ENCODE results near the gene MAP2K5. TPM values are rescaled to one million over a fixed set of nuclear protein-coding genes. Genes with fewer than 3 reads are reported as not detected.

Gene MAP2K5
- polyA plus RNA-seq, 1 donor from 2014 or later, result 12.1 TPM

DNA sequence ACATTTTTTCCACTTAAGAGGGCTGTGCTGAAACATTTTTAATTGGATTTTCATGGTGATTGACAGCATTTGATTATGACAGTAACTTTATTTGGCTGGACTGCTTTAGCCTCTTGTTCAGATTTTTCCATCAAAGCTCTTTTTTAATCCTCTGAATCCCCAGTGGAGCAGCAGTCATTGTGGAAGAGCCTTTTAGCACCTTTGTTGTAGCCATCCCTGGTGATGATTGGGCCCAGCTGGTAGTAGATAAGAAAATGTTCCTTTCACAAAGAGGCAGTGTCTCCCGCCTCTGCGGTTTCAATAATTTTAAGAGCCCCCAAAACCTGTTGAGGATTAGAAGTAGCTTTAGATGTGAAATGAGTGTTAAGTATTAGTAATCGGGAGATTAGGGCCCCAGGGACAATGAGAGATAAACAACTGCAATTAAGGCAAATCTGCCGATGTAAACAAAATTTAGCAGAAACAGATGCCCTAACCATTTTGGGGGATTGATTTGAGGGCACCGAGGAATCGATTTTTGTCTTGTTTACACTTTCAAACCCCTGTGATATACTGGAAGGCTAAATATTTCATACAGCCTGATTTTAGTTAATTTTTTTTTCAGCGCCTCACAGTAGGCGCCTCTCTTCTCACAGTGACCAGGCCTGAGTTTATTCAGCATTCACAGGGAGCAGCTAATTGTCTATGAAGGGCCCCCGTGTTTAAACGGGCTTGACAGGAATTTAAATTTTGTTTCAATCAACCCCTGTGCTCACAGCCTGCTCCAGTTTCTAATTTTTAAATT lies 239.6 kb downstream of the MAP2K5 start:
- TF ChIP-seq EP300 (conservative IDR thresholded peaks at IDR 0.05; ENCODE audit: poor library complexity, severe bottlenecking), result no peak
- TF ChIP-seq POLR2AphosphoS5 (IDR thresholded peaks at IDR 0.05), result no peak
- TF ChIP-seq, protein P1, sequence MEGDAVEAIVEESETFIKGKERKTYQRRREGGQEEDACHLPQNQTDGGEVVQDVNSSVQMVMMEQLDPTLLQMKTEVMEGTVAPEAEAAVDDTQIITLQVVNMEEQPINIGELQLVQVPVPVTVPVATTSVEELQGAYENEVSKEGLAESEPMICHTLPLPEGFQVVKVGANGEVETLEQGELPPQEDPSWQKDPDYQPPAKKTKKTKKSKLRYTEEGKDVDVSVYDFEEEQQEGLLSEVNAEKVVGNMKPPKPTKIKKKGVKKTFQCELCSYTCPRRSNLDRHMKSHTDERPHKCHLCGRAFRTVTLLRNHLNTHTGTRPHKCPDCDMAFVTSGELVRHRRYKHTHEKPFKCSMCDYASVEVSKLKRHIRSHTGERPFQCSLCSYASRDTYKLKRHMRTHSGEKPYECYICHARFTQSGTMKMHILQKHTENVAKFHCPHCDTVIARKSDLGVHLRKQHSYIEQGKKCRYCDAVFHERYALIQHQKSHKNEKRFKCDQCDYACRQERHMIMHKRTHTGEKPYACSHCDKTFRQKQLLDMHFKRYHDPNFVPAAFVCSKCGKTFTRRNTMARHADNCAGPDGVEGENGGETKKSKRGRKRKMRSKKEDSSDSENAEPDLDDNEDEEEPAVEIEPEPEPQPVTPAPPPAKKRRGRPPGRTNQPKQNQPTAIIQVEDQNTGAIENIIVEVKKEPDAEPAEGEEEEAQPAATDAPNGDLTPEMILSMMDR (IDR thresholded peaks at IDR 0.05; ENCODE audit: poor library complexity, severe bottlenecking), result no peak
- no peak for TF ChIP-seq TAF1 (IDR thresholded peaks at IDR 0.05; ENCODE audit: low read depth)
- TF ChIP-seq RAD21 (conservative IDR thresholded peaks at IDR 0.05), result no peak
- no peak for TF ChIP-seq REST (IDR thresholded peaks at IDR 0.05; ENCODE audit: borderline replicate concordance)
- TF ChIP-seq SMC3 (conservative IDR thresholded peaks at IDR 0.05; ENCODE audit: poor library complexity), result no peak
- no peak for TF ChIP-seq EZH2 (IDR thresholded peaks at IDR 0.05; ENCODE audit: borderline replicate concordance, insufficient read depth, low read length, poor library complexity, severe bottlenecking)
- Histone ChIP-seq H3K79me2 (replicated peaks; ENCODE audit: insufficient read depth, low read length) (no peaks in the 10 kb centered on the region), H3K27ac (ENCODE audit: low read length) (no peak overlapping the region), H3K27me3 (ENCODE audit: insufficient read depth, low read depth, low read length) (peaks cover 4% of the 10 kb centered on the region), H3K4me2 (ENCODE audit: low read length) (no peak overlapping the region), H3K4me3 (ENCODE audit: low read length) (no peak overlapping the region), H3K9me2 (ENCODE audit: insufficient read depth, low read length) (no peaks in the 10 kb centered on the region), H2AFZ (ENCODE audit: low read depth, low read length) (no peak overlapping the region), H3K36me3 (ENCODE audit: insufficient read depth, low read length) (no peaks in the 10 kb centered on the region), H3K9me3 (ENCODE audit: low read length) (no peaks in the 10 kb centered on the region), H3K9ac (ENCODE audit: low read length) (no peak overlapping the region), H3F3A (ENCODE audit: insufficient read depth, low read length, poor library complexity, severe bottlenecking) (no peaks in the 10 kb centered on the region), H4K20me1 (ENCODE audit: insufficient read depth) (no peaks in the 10 kb centered on the region)

DNA sequence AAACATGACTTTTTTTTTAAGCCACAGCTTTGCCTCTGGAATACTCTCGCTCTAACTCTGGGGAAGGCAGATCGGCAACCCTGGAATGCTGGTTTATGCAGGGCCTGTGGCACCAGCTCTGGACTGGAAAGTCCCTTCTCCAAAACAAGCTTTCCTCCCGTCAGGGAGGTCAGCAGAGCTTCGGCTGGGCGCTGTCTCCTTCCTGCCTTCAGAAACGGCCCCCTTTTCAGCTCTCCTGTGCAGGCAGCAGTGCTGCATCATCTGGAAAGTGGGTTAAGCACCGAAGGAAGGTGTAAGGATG lies 240.1 kb downstream of the MAP2K5 start:
- Histone ChIP-seq H3K79me2 (replicated peaks; ENCODE audit: insufficient read depth, low read length) (no peaks in the 10 kb centered on the region), H3F3A (ENCODE audit: insufficient read depth, low read length, poor library complexity, severe bottlenecking) (no peaks in the 10 kb centered on the region), H3K4me3 (ENCODE audit: low read length) (no peak overlapping the region), H3K9ac (ENCODE audit: low read length) (no peak overlapping the region), H3K9me3 (ENCODE audit: low read length) (no peaks in the 10 kb centered on the region), H3K9me2 (ENCODE audit: insufficient read depth, low read length) (no peaks in the 10 kb centered on the region), H3K36me3 (ENCODE audit: insufficient read depth, low read length) (no peaks in the 10 kb centered on the region), H3K4me2 (ENCODE audit: low read length) (no peak overlapping the region), H3K27ac (ENCODE audit: low read length) (no peak overlapping the region), H2AFZ (ENCODE audit: low read depth, low read length) (no peak overlapping the region), H4K20me1 (ENCODE audit: insufficient read depth) (no peaks in the 10 kb centered on the region), H3K27me3 (ENCODE audit: insufficient read depth, low read depth, low read length) (peaks cover 4% of the 10 kb centered on the region)
- TF ChIP-seq SMC3 (conservative IDR thresholded peaks at IDR 0.05; ENCODE audit: poor library complexity) (no peak), RAD21 (conservative IDR thresholded peaks at IDR 0.05) (no peak), EZH2 (IDR thresholded peaks at IDR 0.05; ENCODE audit: borderline replicate concordance, insufficient read depth, low read length, poor library complexity, severe bottlenecking) (no peak), REST (IDR thresholded peaks at IDR 0.05; ENCODE audit: borderline replicate concordance) (no peak), MXI1 (conservative IDR thresholded peaks at IDR 0.05; ENCODE audit: poor library complexity, severe bottlenecking) (no peak), EP300 (conservative IDR thresholded peaks at IDR 0.05; ENCODE audit: poor library complexity, severe bottlenecking) (no peak), TAF1 (IDR thresholded peaks at IDR 0.05; ENCODE audit: low read depth) (no peak), POLR2AphosphoS5 (IDR thresholded peaks at IDR 0.05) (no peak)
- TF ChIP-seq, protein P1 (IDR thresholded peaks at IDR 0.05; ENCODE audit: poor library complexity, severe bottlenecking), result no peak
